Skeletal muscle tissue (tissue), 4 donors: Measurements from ENCODE around the gene FRMD1. TPM values are rescaled to one million over a fixed set of nuclear protein-coding genes. Genes with fewer than 3 reads are reported as not detected.

Experiments used
- H3K27ac ChIP-seq: one replicate; pipeline ENCODE4 v1.7.0; 2013; ENCODE audit warnings: mild to moderate bottlenecking, low read depth, low read length, inconsistent platforms
- H3K27me3 ChIP-seq, 3 donors: one replicate each; pipeline ENCODE4 v1.7.0; 2013; ENCODE audit warnings: low read length in 3 of 3; ENCODE audit not compliant: control insufficient read depth in 3 of 3, insufficient read depth in 3 of 3
- H3K36me3 ChIP-seq, 3 donors: one replicate each; pipeline ENCODE4 v1.7.0; 2013; ENCODE audit warnings: low read length in 3 of 3; ENCODE audit not compliant: control insufficient read depth in 3 of 3, insufficient read depth in 3 of 3
- H3K4me1 ChIP-seq, 3 donors: one replicate each; pipeline ENCODE4 v1.7.0; 2013; ENCODE audit warnings: low read length in 3 of 3, mild to moderate bottlenecking in 3 of 3; ENCODE audit not compliant: control insufficient read depth in 3 of 3, insufficient read depth in 3 of 3
- H3K4me3 ChIP-seq, 3 donors: one replicate each; pipeline ENCODE4 v1.7.0; 2013; ENCODE audit warnings: low read length in 3 of 3
- H3K9ac ChIP-seq, 3 donors: one replicate each; pipeline ENCODE4 v1.7.0; 2013; ENCODE audit warnings: low read length in 3 of 3, mild to moderate bottlenecking in 3 of 3, moderate library complexity in 2 of 3, low read depth in 1 of 3
- H3K9me3 ChIP-seq, 3 donors: one replicate each; pipeline ENCODE4 v1.7.0; 2013; ENCODE audit warnings: low read length in 3 of 3; ENCODE audit not compliant: control insufficient read depth in 3 of 3
- total RNA-seq: library from RNA; depleted of rRNA; stranded (reverse); fragments of >200 nt; gene quantifications from one replicate; pipeline ENCODE4 v1.2.3, GENCODE V29; 2014
- donor health status: Osteomylitis.

The FRMD1 gene
- total RNA-seq, 1 donor from 2014 or later: not detected

GRCh38 chr6:168030908-168031307 lies 48.1 kb downstream of the FRMD1 start:
- Histone ChIP-seq H3K4me3 (no peak overlapping the region), H3K4me1 (peaks cover 16 to 30% (median 28%) of the 10 kb centered on the region in 3 donors), H3K27ac (peak overlapping the region; percentile 30), H3K9me3 (no peaks in the 10 kb centered on the region), H3K27me3 (peaks cover 4 to 13% (median 6%) of the 10 kb centered on the region in 3 donors), H3K9ac (no peak overlapping the region), H3K36me3 (no peaks in the 10 kb centered on the region)

- H3K36me3 ChIP-seq: no peaks in the 10 kb centered on the region
- peaks cover 10 to 24% (median 22%) of the 10 kb centered on the region in 3 donors for H3K4me1 ChIP-seq
- H3K4me3 ChIP-seq: no peak overlapping the region
- H3K9me3 ChIP-seq: no peaks in the 10 kb centered on the region
- H3K27ac ChIP-seq: peak overlapping the region; percentile 30
- no peak overlapping the region for H3K9ac ChIP-seq
- peaks cover 0 to 10% (median 9%) of the 10 kb centered on the region in 3 donors for H3K27me3 ChIP-seq
Observed at GRCh38 chr6:168030218-168030746, 48.7 kb downstream of the FRMD1 start.

- H3K9me3 ChIP-seq: no peaks in the 10 kb centered on the region
- no peak overlapping the region for H3K4me3 ChIP-seq
- peaks cover 6 to 22% (median 19%) of the 10 kb centered on the region in 3 donors for H3K4me1 ChIP-seq
- H3K36me3 ChIP-seq: no peaks in the 10 kb centered on the region
- H3K9ac ChIP-seq: no peak overlapping the region
- H3K27ac ChIP-seq: no peak overlapping the region
- H3K27me3 ChIP-seq: peaks cover 0 to 9% (median 4%) of the 10 kb centered on the region in 3 donors
Observed at GRCh38 chr6:168029459-168030217, 49.4 kb downstream of the FRMD1 start.

GRCh38 chr6:168028181-168028580 lies 50.8 kb downstream of the FRMD1 start:
- Histone ChIP-seq H3K4me3 (no peak overlapping the region), H3K27me3 (peaks cover 0 to 9% (median 3%) of the 10 kb centered on the region in 3 donors), H3K9me3 (no peaks in the 10 kb centered on the region), H3K36me3 (no peaks in the 10 kb centered on the region), H3K27ac (no peak overlapping the region), H3K4me1 (peaks cover 6 to 22% (median 14%) of the 10 kb centered on the region in 3 donors), H3K9ac (no peak overlapping the region)

DNA sequence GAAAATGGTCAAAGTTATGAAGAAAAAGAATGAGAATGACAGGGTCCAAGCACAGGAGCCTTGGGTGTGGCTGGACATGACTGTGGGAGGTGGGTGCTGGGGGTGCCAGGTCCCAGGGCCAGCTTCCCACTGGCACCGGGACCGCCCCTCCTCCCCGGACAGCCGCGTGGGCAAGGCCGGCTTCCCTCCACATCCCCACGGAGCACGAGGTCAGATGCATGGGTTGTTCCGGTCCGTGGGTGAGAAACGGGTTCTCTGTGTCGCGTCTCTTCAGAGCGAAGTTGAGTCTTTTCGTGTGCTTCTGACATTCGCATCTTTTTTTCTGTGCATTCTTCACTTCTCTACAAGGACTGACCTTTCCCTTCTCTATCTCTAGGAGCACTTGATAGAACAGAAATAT lies 51.5 kb downstream of the FRMD1 start:
- no peak overlapping the region for H3K9ac ChIP-seq
- peaks cover 0 to 9% (median 6%) of the 10 kb centered on the region in 3 donors for H3K27me3 ChIP-seq
- H3K36me3 ChIP-seq: no peaks in the 10 kb centered on the region
- H3K27ac ChIP-seq: no peak overlapping the region
- no peak overlapping the region for H3K4me3 ChIP-seq
- H3K9me3 ChIP-seq: no peaks in the 10 kb centered on the region
- H3K4me1 ChIP-seq: peaks cover 6 to 17% (median 10%) of the 10 kb centered on the region in 3 donors

DNA sequence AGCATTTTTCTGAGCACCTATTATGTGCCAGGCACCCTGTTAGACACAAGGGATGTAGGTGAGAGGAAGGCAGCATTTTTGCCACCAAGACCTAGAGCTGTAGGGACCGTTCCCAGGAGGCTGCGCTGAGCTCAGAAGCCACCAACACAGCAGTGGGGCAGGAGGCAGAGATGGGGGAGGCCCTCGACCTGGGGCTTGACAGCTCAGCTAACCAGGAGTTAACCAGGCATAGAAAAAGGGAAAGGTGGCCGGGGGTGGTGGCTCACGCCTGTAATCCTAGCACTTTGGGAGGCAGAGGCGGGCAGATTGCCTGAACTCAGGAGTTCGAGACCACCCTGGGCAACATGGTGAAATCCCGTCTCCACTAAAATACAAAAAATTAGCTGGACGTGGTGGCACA lies 52.1 kb downstream of the FRMD1 start:
- H3K4me1 ChIP-seq: peaks cover 6 to 12% (median 9%) of the 10 kb centered on the region in 3 donors
- H3K27ac ChIP-seq: no peak overlapping the region
- H3K27me3 ChIP-seq: peaks cover 0 to 9% (median 6%) of the 10 kb centered on the region in 3 donors
- H3K4me3 ChIP-seq: no peak overlapping the region
- no peak overlapping the region for H3K9ac ChIP-seq
- no peaks in the 10 kb centered on the region for H3K36me3 ChIP-seq
- no peaks in the 10 kb centered on the region for H3K9me3 ChIP-seq

DNA sequence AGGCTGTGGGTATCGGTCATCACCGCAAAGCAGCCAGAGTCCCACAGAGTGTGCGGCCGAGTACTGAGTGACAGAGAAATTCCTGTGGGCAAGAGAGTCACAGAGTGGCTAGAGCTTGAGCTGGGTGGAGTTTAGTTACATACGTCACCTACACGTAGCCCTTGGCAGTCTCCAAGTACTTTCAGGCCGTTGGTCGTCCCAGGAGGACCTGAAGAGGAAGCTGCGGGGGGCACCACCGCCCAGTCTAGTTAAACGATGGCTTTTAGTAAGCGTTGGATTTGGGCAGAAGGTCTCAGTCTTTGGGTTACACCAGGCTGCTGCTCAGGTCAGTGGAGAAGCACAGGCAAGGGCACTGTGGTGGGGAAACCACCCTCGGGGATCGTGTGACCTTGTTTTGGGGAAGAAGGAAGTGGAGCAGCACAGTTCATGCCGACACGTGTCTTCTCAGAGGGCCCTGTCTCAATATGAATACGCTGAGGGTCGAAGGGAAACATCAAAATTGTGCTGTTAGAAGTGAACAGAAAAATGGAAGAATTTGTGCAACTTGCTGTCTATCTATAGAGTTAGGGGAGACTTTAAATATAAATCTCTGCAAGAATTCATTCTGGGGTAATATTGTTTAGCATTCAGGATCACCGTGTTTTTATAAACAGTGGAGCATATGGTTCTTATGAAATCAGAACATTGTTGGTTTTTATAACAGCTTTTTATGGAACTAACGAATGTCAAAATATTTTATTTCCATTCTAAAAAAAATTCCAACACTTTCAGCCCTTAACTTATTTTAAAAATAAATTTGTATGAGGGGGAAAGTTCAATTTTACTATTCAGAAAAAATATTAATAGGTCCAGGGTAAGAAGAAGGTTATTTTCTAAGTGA lies 52.9 kb downstream of the FRMD1 start:
- Histone ChIP-seq H3K9ac (no peak overlapping the region), H3K4me1 (peaks cover 0 to 7% (median 6%) of the 10 kb centered on the region in 3 donors), H3K27me3 (peaks cover 0 to 9% (median 6%) of the 10 kb centered on the region in 3 donors), H3K9me3 (no peaks in the 10 kb centered on the region), H3K4me3 (no peak overlapping the region), H3K36me3 (no peaks in the 10 kb centered on the region), H3K27ac (no peak overlapping the region)

GRCh38 chr6:168024951-168025510 lies 54.0 kb downstream of the FRMD1 start:
- Histone ChIP-seq H3K36me3 (no peaks in the 10 kb centered on the region), H3K9me3 (no peaks in the 10 kb centered on the region), H3K9ac (no peak overlapping the region), H3K4me1 (peaks cover 0 to 2% (median 0%) of the 10 kb centered on the region in 3 donors), H3K27ac (no peak overlapping the region), H3K4me3 (no peak overlapping the region), H3K27me3 (peaks cover 0 to 9% (median 6%) of the 10 kb centered on the region in 3 donors)

DNA sequence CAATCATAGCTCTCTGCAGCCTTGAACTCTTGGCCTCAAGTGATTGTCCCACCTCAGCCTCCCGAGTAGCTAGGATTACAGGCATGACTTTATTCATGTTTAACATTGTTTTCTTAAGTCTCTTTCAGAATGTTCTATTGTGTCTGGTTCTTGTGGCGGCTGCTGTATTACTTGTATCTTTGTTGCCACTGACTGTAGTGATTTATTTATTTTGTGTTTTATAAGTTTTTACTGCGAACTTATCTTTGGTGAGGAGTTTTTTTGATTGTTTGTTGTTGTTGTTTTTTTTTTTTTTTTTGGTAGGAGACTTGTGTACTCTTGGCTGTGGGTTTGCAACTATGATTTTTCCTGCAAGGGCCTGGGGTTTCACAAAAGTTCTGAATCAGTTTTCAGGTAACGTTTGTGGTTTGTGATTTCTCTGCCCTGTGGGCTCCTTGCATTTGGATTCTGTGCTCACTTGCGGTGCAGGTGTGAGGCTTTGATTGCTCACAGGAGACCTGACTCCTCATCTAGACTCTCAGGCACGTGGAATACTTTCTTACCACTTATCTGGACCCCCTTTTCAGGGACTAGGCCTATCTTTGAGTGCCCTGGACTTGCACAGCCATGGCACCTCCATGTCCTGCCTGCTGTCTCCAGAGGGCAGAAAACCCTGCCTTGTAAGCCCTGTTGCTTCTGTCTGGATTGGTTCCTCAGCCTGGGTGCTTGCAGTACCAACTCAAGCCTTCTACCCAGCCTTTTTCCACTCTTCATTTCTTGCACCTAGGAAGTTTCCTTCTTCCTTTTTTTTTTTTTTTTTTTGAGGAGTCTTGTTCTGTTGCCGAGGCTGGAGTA lies 56.3 kb downstream of the FRMD1 start:
- H3K36me3 ChIP-seq: no peaks in the 10 kb centered on the region
- H3K9ac ChIP-seq: no peak overlapping the region
- H3K9me3 ChIP-seq: no peaks in the 10 kb centered on the region
- H3K4me3 ChIP-seq: no peak overlapping the region
- H3K27ac ChIP-seq: no peak overlapping the region
- H3K4me1 ChIP-seq: no peaks in the 10 kb centered on the region
- H3K27me3 ChIP-seq: peaks cover 0 to 7% (median 6%) of the 10 kb centered on the region in 3 donors
